B cell (primary cell): ENCODE measurements around the gene PRR3.

Experiments
- CTCF ChIP-seq: fragments of 200-600 bp; IDR thresholded peaks from one replicate; pipeline ENCODE4 v1.8.0; 2022; ENCODE audit warnings: antibody characterized with exemption, mild to moderate bottlenecking
- EZH2 ChIP-seq: IDR thresholded peaks from 2 replicates; pipeline ENCODE4 v1.6.1; 2012; ENCODE audit warnings: borderline replicate concordance, low read depth, mild to moderate bottlenecking, moderate library complexity, low read length; ENCODE audit not compliant: insufficient read depth, poor library complexity, severe bottlenecking

- TF ChIP-seq CTCF (no peak), EZH2 (no peak)
These were observed 40.9 kb upstream of the PRR3 start for GRCh38 chr6:30515944-30516753.
